ENCODE results near the gene ZNF821. TPM values are rescaled to one million over a fixed set of nuclear protein-coding genes. Genes with fewer than 3 reads are reported as not detected.

ZNF821 gene, protein sequence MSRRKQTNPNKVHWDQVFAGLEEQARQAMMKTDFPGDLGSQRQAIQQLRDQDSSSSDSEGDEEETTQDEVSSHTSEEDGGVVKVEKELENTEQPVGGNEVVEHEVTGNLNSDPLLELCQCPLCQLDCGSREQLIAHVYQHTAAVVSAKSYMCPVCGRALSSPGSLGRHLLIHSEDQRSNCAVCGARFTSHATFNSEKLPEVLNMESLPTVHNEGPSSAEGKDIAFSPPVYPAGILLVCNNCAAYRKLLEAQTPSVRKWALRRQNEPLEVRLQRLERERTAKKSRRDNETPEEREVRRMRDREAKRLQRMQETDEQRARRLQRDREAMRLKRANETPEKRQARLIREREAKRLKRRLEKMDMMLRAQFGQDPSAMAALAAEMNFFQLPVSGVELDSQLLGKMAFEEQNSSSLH
- total RNA-seq: 6.0 and 6.9 TPM in 2 replicates

DNA sequence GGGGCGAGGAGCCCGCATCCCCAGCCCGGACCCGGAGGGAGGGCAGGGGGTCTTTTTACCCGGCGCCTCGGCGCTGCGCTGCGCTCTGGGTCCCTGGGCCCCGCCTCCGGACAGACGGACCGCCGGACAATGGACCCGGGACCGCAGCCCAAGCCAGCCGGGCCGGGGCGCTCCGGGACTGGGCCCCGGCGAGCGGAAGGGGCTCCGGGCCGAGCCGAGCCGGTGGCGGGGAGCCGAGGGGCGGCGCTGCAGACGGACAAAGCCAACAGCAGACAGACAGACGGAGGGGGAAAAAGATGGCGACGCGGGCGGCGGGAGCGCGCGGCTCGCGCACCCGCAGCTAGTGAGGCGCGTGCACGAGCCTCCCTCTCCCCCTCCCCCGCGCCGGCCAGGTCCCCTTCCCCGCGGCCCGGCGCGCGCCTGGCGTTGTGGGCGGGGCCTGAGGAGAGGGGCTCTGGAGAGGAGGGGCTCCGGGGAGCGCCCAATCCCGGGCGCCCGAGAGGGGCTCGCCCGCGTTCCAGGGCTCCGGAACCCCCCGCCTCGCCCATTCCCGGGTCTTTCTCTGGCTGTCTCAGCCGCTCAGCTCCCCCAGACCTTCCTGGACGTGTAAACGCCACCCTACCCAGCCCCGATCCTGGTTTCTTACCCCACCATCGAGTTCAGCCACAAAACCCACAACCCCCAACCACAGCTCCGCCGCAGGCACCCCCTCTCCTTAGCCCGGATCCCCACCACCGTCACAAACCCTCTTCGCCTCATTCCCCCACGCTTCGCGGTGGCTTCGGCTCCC lies at the start of gene ZNF821:
Gene ZNF821 (minus strand): TSS at position 334 of the 790 bp plus-strand sequence. CDS start 4,236 bp downstream, outside the sequence.

DNA sequence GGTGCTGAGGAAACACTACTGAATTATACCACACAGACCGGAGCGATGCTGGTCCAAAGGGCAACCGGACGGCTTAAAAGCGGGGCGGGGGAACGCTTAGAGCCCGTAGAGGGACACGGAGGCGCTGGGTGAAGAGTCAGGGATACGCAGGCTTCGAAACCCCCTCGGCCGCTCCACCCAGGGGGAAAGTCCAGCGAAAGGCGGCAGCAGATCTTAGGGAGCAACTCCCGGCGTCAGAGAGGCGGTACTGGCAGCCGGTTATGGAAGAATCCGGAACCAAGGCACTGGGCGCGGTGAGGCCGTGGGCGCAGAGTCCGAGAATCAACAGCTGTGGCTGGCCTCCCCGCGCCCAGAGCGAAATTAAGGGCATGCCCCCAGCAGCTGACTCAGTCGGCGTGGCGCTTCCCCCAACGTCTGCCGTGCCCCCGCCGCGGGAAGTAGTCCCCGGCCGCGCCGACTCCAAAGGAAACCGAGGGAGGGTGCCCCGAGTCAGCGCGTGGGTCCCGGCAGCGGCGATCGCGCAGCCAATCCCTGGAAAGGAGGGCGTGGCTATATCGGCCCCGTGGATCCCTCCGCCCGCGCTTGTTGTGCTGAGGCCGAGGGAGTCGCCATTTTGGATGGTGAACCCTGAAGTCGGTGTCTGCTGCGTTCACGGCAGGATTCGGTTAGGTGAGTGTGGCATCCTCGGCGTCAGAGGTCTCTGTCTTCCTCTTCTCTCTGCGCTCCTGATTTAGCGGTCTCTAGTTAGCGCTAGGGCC lies 11.1 kb upstream of the ZNF821 start, which contains the start of gene IST1:
Gene IST1 (plus strand): TSS at position 611 of the 758 bp plus-strand sequence. CDS start 20,110 bp downstream, outside the sequence.

DNA sequence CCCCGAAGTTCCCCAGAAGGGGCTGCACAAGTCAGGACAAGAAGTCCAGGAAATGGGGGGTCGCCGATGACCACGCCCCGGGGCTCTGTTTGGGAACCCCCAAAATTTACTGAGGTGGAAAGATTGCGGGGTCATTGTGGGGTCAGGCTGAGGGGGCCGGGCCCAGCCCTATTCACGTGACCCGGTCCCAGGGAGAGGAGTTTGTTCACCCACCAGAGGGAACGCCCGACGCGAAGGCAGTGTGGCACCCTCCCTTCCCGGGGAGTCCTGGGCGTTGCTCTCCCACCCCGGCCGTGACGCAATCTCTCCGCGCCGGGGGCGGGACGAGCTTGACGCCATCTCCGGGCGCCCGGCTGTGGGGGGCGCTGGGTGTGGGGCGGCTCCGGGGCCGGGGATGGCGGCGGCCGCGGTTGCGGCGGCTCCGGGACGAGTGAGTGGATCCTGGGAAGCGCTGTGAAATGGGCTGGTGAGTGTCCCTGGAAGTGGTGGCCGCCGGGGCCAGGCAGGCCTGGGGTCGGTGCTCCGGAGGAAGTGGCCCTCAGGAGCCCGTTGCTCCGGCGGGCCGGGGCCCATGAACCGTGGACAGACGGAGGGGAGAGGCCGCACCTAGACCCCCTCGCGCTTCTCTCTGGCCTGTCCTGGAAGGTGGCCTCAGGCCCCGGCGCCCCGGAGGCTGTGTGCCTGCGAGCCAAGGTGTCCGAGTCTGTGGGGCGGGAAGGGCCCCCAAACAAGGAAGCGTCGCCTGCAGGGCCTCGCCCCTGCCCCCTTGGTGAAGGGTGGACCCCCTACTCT lies 38.1 kb downstream of the ZNF821 start, which contains the start of gene ATXN1L:
Gene ATXN1L (plus strand): TSS at position 338 of the 792 bp plus-strand sequence. CDS start 3,765 bp downstream, outside the sequence.

Other genes starting within 250 kb of the ZNF821 start
- 24.3 and 26.3 TPM in 2 replicates for gene PHLPP2, start 159.5 kb downstream of the ZNF821 start, total RNA-seq
- gene AP1G1, start 75.3 kb downstream of the ZNF821 start, total RNA-seq: 90.5 and 108 TPM in 2 replicates
- gene ATXN1L, start 38.2 kb downstream of the ZNF821 start, total RNA-seq: 17.9 and 20.9 TPM in 2 replicates
- 223 and 252 TPM in 2 replicates for gene IST1, start 11.3 kb upstream of the ZNF821 start, total RNA-seq
- under 0.01 TPM in 1 of 2 replicates, not detected in the other for gene PKD1L3, start 116.2 kb upstream of the ZNF821 start, total RNA-seq
- 3.2 and 3.3 TPM in 2 replicates for gene DHODH, start 124.6 kb upstream of the ZNF821 start, total RNA-seq
- not detected in 2 replicates for gene HP, start 170.3 kb upstream of the ZNF821 start, total RNA-seq
- gene HPR, start 179.0 kb upstream of the ZNF821 start, total RNA-seq: not detected in 2 replicates
- gene TXNL4B, start 209.4 kb upstream of the ZNF821 start, total RNA-seq: 5.3 and 5.8 TPM in 2 replicates
- gene DHX38, start 209.7 kb upstream of the ZNF821 start, total RNA-seq: 50.8 and 57.0 TPM in 2 replicates